Tongue (tissue), 2 donors: ENCODE results near the gene LRRC7. TPM values are rescaled to one million over a fixed set of nuclear protein-coding genes. Genes with fewer than 3 reads are reported as not detected.
"Not testable (repeated sequence)": the region's sequence is repeated elsewhere in the genome, so short reads cannot be mapped to it uniquely, and the experiment has no call there.

Experiments used
- DNase-seq: peaks from one replicate; pipeline ENCODE4 v3.0.0-alpha.2; 2015
- total RNA-seq: library from RNA; depleted of rRNA; stranded (reverse); fragments of >200 nt; gene quantifications from one replicate; pipeline ENCODE4 v1.2.3, GENCODE V29; 2014

The LRRC7 gene
- total RNA-seq, 1 donor from 2014 or later: 4.5 TPM

DNA sequence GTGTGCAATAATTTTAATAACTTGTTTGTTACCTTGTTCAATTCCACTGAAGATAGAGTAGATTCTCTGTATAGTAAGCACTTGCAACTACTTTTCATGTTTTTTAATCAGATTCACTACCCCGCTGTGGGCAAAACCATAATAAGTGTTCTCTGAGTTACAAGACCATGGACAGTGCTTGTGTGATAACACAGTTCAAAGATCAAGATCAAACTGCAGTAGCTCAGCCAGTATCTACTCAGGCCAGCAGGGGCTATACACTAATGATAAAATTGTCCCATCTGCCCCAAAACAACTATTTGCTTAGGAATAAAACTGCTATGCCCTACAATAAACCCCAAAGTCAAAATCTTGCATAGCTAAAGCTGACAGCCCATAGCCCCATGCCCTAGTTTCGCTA is 129.6 kb downstream of the LRRC7 start:
- DNase-seq: no peak

DNA sequence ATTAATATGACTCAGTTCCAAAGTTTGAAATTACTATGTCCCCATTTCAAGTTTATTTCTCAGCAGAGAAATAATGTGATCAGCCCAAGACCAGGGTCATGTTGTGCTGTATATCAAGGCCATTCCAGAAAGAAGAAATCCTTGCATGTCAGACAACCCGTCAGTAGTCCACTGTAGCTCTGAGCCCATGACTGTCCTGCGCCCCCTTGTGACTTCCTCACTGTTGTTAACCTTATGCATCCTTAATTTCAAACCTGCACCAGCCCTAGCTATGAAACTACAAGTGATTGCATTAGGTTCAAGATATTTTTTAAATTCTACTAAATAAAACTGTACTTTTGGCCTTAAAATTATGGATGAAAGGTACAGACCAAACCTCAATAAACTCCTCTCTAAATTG is 133.0 kb downstream of the LRRC7 start:
- DNase-seq: peak; percentile 3

DNA sequence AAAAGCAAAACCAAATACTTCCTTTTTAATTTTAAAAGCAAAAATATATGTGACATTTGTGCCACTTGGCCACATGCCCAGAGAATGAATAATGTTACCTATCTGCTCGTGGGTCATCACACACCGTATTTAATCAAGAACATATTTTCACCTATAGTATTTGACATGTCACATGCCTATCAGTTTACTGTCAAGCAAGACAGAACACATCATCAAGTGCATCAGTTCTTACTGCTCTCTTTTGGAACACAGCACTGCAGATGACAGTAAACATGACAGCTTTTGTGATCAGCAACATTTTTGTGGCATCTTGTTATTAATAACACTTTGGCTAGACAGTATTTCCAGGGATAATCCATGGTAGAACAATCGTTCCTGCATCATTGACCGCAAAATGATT is 134.4 kb downstream of the LRRC7 start:
- no peak for DNase-seq

DNA sequence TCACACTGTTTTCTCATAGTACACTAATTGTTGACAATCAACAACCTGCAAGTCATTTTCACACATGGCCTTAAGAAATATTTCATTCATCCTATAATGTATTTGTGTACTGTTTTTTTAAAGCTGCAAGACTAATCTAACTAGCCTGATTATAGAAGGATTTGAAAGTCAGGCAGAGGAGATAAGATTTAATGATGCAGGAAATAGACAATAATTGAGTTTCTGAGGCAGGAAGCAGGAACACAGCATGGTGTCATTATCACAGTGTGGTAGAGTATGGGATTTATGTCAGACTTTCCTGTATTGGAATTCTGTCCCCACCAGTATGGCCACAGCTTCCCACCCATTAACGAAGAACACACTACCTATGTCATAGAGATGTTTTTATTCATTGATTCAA is 138.8 kb downstream of the LRRC7 start:
- DNase-seq: no peak

DNA sequence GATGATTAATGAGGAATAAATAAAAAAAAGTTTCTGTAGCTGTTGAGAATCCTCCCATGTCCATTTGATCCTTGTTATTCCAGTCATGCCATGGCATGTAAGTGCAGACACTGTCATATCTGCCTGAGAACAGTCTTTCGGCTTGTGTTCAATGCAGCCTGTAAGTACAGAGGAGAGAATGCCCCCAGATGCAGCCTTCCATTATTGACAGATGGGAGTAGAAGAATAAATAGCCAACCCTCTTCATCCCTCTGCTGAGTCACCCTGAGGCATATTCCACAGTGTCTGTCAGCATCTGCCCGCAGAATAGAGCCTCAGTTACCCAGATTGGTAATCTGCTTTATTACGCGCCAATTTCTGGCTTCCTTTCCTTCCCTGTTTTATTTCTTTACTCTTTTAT is 139.4 kb downstream of the LRRC7 start:
- DNase-seq: peak; percentile 2

DNA sequence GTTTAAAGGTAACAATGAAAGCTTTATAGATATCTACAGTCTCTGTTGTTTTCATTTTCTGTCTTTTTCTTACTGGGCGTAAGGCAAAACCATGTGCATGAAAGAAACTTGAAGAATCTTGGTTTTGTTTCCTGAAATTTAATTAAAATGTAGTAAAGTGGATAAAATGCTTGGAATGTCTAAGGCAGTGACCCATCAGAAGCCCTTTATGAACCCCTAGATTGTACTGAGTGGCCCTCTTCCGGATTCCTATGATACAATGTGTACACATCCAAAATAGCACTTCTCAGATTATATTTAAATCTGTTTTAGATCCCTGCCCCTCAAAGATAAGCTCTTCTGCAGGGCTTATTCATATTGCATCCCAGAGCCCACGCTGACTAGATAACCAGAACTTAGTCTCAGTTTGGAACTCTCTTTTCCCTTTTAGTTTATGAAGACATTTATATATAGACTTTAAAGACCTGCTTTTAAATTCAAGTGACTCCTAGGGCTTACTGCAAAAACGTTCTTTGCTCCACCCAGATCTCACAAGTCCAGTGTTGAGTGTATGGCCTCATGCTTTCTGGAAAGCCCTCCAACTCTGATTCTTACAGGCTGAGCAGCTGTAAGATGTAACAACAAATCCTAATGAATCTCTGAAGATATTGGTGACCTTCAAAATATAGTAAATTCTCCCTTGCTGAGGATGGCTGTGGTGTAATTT is 142.9 kb downstream of the LRRC7 start:
- peak; percentile 4 for DNase-seq

DNA sequence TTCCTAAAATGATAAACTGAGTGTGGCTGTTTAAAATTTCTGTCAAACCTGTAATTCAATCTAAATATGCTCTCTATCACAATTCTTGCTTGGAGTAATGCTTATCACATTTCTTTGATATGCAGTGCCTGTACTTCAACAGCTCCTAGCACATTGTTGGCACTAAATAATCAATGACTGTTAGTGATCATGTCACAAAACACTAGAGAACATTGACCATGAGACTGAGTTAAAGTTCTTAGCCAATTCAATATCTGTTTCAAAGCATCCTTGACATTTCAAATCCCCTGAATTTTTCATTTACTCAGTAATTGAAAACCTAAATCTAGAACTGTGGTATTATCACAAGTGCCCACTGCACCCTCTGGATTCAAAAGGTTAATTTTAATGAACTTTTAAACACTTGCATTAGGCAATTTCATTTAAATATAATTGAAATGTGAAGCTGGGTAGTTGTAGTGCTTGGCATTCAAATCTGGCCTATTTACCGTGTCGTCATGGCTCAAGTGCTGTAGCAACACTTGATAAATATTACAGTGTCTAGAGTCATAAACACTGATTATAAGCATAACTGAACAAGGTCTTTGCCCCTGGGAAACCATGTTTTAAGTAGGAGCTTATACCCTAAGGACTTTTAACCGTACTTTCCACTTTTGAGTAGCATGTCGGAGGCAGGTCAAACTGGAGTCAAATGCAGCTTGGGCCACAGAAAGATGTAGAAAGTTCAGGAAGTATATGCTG is 143.6 kb downstream of the LRRC7 start:
- peak; percentile 16 for DNase-seq

DNA sequence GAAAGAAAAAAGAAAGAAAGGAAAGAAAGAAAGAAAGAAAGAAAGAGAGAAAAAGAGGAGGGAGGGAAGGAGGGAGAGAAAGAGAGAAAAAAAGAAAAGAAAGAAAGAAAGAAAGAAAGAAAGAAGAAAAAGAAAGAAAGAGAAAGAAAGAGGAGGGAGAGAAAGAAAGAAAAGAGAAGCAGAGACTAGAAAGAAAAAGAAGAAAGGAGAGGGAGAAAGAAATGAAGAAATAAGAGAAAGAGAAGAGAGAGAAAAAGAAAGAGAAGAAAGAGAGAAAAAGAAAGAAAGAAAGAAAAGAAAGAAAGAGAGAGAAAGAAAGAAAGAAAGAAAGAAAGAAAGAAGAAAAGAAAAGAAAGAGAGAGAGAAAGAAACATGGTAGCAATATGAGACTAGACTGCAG is 150.1 kb downstream of the LRRC7 start:
- DNase-seq: not testable (repeated sequence)

DNA sequence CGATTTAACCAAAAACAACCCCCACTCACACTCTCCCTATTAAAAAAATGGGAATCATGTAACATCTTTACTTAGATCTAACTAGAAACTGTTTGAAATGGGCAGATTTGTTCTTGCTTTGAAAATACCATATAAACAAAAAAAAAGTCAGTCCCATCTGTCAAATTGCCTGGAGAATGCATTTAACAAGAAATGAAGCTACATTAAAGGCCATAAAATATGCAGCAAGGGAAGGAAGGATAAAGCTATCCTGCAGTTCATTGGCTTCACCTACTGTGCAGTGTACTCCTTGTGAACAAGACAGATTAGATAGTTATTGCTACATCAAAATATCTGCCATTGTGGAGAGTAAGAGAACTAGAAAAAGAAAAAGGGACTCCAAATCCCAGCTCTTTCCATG is 160.5 kb downstream of the LRRC7 start:
- no peak for DNase-seq

DNA sequence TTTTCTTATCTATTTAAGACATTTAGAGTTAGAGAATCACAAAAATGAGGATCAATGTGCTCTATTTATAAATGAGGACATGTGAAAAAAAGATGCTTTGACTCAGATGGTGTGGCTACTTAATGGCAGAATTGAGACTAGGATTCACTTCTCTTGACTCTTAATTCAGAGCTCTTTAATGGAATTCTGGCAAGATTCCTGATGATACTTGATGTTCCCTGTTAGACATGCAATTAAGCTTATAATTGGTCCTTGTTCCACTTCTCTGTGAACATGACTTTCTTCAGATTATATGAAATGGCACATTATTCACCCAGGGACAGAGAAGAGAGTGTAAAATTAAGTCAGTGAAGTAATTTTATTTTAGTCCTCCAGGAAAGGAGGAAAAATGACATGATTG is 165.3 kb downstream of the LRRC7 start:
- peak; percentile 7 for DNase-seq

DNA sequence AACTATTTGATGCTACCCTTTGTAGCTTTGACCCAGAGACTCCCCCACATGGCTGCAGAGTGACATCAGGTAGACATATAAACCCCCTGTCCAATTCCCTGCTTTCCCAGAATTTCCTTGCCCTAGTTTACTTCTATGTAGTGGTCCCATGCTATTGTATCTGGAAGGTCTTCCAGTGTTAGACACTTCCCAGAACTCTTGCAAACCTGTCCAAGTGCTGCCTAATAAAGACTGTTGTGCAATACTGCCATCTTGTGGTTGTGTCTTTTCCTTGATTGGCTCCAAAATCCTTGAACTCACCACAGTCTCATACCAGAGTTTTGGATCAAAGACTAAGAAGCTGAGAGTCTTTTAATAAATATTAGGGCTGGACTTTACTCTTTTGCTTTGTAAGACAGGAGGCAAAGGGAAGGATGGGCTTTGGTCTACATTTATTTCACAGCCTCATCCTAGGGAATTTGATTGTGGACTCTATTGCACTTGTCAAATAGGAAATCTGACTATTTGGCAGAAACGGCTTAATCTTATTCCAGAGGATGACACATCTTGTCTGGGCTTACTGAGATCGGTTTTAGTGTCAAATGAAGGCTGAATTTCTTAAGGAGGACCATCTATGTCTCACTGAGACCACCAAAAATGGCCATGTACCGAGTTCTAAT is 169.9 kb downstream of the LRRC7 start:
- peak; percentile 58 for DNase-seq

DNA sequence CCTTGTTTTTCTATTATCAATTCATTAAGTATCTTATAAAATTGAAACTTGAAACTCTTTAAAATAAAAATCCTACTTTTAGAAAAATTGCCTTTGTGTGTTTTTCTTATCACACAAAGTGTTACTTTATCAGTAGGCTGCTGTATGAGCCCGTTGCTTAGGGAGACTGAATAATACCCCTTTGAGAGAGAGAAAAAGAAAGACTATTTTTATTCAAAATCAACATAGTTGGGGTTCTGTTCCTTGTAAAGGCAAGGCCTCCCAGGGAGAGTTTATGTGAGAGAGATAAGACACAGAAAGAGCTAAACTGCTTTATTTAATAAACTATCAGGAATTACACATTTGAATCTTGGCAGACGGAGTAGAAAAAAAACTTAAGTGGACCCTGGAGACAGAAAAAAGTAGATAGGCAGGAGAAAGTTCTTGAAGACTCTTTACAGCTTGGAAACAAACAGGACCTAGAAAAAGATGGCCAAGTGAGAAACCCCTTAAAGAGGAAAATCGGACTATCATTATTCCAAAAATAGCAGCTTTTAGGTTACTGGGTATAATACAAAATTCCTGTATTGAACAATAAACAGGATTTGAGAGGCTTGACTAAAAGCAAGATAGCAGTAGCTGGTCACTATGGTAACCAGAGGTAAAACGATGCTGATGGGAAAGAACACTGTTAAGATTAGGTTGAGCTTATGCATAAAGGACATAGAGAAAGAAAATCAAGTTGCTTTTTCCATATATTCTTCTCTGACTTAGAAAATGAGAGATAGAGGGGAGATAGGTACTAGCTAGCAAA is 170.9 kb downstream of the LRRC7 start:
- DNase-seq: peak; percentile 17

DNA sequence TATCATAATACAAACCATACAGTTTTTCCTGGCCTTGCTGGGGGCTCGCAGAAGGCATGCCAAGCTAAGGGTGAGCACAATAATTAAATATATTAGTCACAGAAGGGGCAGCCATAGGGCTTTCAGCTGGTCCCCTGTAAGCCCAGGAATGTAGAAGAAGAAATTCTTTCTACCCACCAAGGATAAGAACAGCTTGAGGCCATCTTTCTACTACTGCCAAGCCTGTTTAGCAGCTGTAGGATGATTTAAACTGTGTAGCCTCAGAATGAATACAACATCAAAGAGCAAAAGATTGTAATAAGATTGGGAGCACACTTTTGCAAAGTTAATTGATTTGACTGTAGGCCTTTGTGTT is 171.5 kb downstream of the LRRC7 start:
- peak; percentile 46 for DNase-seq

DNA sequence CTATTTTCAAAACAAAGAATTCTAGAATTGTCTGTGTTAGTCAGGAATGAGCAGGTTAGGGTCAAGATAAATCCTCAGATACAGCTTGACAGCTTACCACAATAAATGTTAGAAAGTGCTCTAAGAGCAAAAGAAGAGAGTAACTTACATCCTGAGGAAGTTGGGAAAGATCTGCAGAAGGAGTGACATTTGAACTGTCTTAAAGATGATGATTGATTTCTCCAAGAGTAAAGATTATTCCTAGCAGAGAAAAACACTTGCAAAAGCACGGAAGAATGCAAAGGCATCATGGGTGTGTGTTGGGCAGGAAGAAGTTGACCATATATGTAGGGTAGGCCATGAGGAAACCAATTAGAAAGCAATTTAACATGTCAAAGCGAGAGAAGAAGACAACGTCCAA is 175.4 kb downstream of the LRRC7 start:
- no peak for DNase-seq

DNA sequence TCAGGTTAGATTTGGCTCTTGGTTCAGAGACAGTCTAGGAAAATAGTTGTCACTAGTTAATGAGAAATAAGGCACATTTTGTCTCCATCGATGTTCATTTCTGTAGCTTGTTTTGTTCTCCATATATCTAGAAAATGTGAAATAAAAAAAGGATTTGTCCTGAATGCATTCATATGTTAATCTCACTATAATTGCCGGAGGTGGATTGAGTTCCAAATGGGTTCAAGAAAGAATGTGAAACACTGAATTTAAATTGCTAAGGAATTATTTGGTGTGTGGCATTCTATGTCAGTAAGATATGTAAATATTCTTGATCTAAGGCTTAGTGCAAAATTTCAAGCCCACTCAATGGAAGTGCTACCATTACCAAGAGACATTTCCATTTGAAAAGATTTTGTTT is 176.7 kb downstream of the LRRC7 start:
- DNase-seq: no peak

DNA sequence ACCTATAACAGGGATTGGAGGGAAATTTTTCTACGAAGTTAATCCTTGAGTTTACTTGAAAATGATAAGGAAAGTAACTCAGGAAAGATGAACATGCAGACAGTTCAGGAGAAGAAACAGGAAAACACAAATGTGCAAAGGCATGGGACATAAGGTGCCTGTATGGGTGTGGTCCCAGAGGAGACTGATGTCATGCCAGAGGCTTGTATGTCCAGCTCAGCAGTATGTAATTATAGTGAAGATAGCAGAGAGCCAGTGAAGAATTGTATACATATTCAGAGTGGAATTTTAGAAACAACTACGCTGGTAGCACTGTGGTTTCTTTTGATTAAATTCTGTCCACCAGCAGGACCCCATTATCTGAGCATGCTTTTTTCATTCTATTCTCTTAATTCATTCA is 179.5 kb downstream of the LRRC7 start:
- no peak for DNase-seq

DNA sequence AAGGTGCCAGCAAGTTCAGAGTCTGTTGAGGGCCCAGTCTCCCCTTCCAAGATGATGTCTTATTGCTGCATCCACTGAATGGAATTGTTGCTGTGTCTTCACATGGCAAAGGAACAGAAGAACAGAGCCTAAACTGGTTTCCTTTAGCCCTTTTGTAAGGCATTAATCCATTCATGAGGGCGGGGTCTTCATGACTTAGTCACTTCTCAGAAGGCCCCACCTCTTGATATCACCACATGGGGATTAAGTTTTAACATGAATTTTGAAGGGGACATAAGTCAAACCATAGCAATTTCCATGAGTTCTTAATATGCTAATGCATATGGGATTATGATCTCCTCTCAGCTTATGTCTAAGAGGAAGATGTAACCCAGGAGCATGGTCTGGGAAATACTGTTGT is 182.9 kb downstream of the LRRC7 start:
- DNase-seq: no peak

DNA sequence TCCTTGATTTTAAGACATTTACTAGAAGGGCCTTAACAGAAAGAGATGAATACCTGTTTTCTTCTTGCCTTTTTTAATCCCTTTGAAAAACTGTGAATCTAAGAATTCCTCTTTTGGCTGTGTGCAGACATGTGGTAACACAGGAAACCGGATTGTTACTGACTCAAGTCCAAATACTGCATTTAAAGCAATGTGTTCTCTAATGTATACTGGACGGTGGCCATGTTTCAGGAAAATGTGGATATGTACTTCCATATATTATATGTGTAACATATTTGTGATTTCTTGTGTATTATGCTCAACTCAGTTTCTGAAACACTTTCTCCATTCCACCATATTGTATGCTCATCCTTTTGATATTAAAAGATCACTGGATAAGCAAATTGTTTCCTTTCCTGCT is 185.1 kb downstream of the LRRC7 start:
- peak; percentile 7 for DNase-seq

DNA sequence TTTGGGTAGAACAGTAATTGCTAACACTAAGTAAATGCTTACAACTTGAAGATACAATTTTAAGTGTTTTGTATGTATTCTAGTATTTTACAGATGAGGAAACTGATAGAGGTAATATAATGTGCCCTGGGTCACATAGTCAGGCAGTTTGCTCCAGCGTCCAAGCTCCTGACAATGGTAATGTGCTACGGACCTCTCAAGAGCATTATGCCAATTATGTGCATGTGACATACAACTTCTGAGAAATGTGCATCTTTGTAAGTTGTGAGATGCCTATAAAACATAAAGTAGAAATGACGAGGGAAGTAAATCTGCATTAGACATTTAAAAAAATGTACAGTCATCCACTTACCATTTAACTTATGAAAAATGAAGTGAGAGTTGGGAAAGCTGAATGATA is 186.8 kb downstream of the LRRC7 start:
- DNase-seq: no peak

DNA sequence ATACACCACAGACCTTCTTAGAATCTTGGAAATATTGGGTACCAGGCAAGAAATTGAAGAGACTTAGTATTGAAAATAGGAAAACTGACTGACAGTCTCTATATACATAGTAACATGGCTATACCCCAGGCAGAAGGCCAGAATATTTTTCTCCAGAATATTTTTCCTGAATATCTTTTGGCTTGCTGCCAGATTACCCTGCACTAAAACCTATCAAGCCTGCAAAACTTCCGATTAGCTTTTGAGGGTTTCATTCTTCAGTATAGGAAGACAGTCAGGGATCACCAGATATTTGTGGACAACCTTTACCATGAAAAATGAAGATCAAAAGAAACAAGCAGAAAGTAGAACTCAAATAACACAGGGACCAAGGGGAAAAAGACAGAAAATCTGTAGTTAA is 187.9 kb downstream of the LRRC7 start:
- no peak for DNase-seq

DNA sequence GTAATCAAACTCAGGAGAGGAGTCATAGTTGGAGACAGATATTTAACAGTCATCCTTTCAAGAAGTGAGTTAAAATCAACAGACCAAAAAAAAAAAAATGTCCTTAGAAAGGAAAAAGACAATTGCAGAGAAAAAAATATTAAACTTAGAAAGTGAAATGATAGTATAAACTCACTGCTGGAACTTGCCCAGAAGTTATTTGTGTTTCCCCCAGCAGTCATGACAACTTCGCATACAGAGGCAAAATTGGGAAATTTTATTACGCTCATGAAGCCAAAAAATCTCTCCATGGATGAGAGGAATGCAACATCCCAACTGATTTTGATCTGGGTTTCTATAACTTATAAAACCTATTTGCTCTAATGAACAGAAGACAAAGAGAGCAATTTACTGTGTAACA is 198.2 kb downstream of the LRRC7 start:
- DNase-seq: peak; percentile 53

DNA sequence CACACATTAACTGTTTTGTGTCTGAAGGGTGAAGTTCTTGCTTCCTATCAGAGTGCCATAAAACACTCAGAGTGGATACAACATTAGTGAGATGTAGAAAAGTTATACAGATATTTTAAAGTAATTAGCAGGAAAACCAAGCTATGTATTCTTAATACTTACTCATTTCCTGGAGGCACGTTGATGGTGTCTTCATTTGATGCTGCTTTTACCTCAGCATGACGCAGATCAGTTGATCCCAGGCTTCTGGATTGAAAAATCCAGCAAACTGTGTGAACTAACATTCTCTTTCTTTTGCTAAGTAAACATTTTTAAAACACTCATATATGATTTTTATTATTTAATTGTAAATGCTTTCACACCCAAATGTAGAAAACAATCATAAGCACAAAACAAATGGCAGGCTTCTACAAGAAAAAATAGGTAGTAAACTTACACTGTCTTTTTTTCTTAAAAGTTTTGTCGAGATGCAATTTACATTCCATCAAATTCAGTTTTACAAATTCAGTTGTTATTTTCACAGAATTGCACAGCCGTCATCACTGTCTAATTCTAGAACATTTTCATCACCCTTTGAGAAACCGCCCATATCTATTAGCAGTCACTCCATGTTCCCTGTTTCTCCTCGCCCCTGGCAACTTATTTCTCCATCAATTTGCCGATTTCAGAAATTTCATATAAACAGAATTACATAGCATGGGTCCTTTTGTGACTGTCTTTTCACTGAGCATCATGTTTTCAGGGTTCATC is 198.9 kb downstream of the LRRC7 start:
- DNase-seq: no peak
